Gastrocnemius medialis (tissue), 4 donors: ENCODE measurements around the gene NRF1. TPM values are rescaled to one million over a fixed set of nuclear protein-coding genes. Genes with fewer than 3 reads are reported as not detected.

Experiments used
- ATAC-seq, 2 donors: fragments of 150-250 bp; one replicate each; pipeline ENCODE4 v1.9.1; 2016
- DNase-seq, 2 donors: peaks; one replicate each; pipeline ENCODE4 v3.0.0-alpha.2; 2019
- H3K27ac ChIP-seq, 4 donors: fragments of 200-600 bp; sonication (generic); 1 replicate in 1 of 4; 2 replicates in 3 of 4; pipeline ENCODE4 v1.5.1; 2016 to 2018; ENCODE audit warnings: mild to moderate bottlenecking in 2 of 4, moderate library complexity in 1 of 4
- H3K27me3 ChIP-seq, 3 donors: fragments of 200-600 bp; sonication (generic) in 2 of 3; 1 replicate in 1 of 3; 2 replicates in 2 of 3; pipeline versions ENCODE4 v1.5.1 to v1.6.0; 2016 to 2019; ENCODE audit warnings: mild to moderate bottlenecking in 1 of 3, moderate library complexity in 1 of 3
- H3K36me3 ChIP-seq, 2 donors: fragments of 200-600 bp; sonication (generic) in 1 of 2; one replicate each; pipeline ENCODE4 v1.5.1; 2017 to 2018
- H3K4me1 ChIP-seq, 2 donors: fragments of 200-600 bp; sonication (generic) in 1 of 2; one replicate each; pipeline ENCODE4 v1.5.1; 2016 to 2017; ENCODE audit warnings: mild to moderate bottlenecking in 2 of 2
- H3K4me3 ChIP-seq, 4 donors: fragments of 200-600 bp; sonication (generic) in 3 of 4; 1 replicate in 1 of 4; 2 replicates in 3 of 4; pipeline ENCODE4 v1.5.1; 2016 to 2019; ENCODE audit warnings: mild to moderate bottlenecking in 2 of 4
- H3K9me3 ChIP-seq, 3 donors: fragments of 200-600 bp; sonication (generic) in 2 of 3; 1 replicate in 1 of 3; 2 replicates in 2 of 3; pipeline ENCODE4 v1.5.1; 2016 to 2019
- POLR2A ChIP-seq, 2 donors: fragments of 450-650 bp; IDR thresholded peaks; one replicate each; pipeline ENCODE4 v1.6.1; 2017; ENCODE audit warnings: antibody characterized with exemption in 2 of 2, mild to moderate bottlenecking in 2 of 2, moderate library complexity in 2 of 2
- in situ Hi-C, 4 donors: fragments of 200-750 bp; cut with MboI; loops; one replicate each; pipeline versions ENCODE4 v1.15.0 to v1.8.0; 2017; ENCODE audit warnings: low sequenced_read_pairs in 4 of 4
- intact Hi-C: fragments of 100-400 bp; cut with DNase I; formaldehyde crosslinking; loops from one replicate; pipeline ENCODE4 v1.15.1; 2023; ENCODE audit warnings: low total_unique reads
- total RNA-seq, 4 donors: library from RNA; depleted of rRNA; stranded (reverse); fragments of >200 nt; gene quantifications; one replicate each; pipeline versions ENCODE4 v1.1.0 to v1.2.3, GENCODE V29; 2016
- TF ChIP-seq, protein P1 (sequence below), 5 experiments: fragments of 450-650 bp in 3 of 5; fragments of 200-600 bp in 2 of 5; sonication (generic) in 2 of 5; IDR thresholded peaks in 4 of 5; conservative IDR thresholded peaks in 1 of 5; 1 replicate in 4 of 5; 2 replicates in 1 of 5; pipeline ENCODE4 v1.5.1; 2016 to 2019; ENCODE audit warnings: antibody characterized with exemption in 5 of 5, mild to moderate bottlenecking in 3 of 5, moderate library complexity in 3 of 5

The NRF1 gene
- total RNA-seq, 4 donors from 2014 or later: 11.3 to 26.3 (median 18.0) TPM

DNA sequence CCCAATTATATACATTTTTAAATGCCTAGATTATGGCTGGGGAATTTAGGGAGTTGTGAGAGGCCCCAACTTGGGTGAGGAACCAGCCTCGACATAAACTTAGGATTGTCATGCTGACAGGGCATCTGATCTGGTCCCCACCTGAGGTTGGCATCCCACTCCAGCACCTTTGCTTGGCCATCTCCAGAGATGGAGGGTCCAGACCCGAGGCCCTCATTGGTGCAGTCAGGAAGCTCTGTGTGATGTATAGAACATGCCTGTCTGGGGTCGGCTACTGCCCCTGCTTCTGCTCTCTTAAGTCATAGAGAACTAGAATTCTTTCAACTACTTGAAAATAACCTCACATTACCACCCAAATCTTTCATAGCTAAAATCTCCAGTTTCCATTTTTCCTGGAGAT is 153.8 kb downstream of the NRF1 start:
- no peak for DNase-seq
- H3K4me3 ChIP-seq: no peak overlapping the region
- no peaks in the 10 kb centered on the region for H3K4me1 ChIP-seq
- intact Hi-C loops: no loop called here
- H3K27me3 ChIP-seq: no peaks in the 10 kb centered on the region
- H3K9me3 ChIP-seq: no peaks in the 10 kb centered on the region
- no peak for TF ChIP-seq POLR2A (IDR thresholded peaks at IDR 0.05)
- ATAC-seq: no peak
- in situ Hi-C loops: no loop called here
- H3K27ac ChIP-seq: no peak overlapping the region
- H3K36me3 ChIP-seq: no peaks in the 10 kb centered on the region

DNA sequence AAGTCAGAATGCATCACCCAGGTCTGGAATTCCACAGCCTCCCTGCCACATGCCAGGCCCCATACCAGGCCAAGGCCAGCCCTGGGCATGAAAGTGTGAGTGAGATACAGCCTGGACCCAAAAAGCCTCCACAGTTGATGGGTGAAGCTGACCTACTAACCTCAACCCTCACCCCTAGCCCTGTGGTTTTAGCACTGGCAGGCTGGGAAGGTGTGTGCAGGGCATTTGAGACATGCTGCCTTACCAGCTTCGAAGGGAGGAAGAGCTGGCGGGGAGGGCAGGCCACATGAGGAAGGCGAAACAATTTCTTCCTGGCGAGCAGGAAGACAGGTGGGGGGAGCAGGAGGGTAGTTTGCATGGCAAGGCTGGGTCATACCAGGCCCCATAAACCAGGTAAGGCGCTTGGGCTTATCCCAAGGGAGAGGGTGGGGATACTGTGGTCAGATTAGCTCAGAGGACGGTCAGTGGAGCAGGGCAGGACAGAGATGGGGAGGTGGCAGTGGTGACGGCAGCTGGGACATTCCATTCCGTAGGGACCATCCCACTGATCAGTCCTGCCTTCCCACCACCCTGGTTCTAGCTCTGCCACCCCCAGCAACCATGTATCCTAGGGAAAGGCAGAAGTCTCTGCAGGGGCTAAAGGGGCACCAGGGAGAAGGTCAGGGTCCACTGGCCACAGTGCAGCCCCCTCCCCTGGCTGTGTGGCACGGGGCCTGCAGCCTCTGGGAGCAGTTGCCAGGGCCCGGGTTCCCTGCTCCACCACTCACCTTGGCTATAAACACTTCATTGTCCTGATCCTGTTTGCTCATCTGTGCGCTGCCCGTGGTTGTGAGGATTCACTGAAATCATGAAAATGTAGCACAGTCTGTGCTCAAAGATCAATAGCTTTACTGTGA is 155.8 kb downstream of the NRF1 start:
- Histone ChIP-seq H3K4me1 (no peaks in the 10 kb centered on the region), H3K4me3 (no peak overlapping the region), H3K27ac (no peak overlapping the region), H3K9me3 (no peaks in the 10 kb centered on the region), H3K36me3 (no peaks in the 10 kb centered on the region), H3K27me3 (no peaks in the 10 kb centered on the region)
- TF ChIP-seq POLR2A (IDR thresholded peaks at IDR 0.05): no peak
- TF ChIP-seq, protein P1, sequence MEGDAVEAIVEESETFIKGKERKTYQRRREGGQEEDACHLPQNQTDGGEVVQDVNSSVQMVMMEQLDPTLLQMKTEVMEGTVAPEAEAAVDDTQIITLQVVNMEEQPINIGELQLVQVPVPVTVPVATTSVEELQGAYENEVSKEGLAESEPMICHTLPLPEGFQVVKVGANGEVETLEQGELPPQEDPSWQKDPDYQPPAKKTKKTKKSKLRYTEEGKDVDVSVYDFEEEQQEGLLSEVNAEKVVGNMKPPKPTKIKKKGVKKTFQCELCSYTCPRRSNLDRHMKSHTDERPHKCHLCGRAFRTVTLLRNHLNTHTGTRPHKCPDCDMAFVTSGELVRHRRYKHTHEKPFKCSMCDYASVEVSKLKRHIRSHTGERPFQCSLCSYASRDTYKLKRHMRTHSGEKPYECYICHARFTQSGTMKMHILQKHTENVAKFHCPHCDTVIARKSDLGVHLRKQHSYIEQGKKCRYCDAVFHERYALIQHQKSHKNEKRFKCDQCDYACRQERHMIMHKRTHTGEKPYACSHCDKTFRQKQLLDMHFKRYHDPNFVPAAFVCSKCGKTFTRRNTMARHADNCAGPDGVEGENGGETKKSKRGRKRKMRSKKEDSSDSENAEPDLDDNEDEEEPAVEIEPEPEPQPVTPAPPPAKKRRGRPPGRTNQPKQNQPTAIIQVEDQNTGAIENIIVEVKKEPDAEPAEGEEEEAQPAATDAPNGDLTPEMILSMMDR (IDR thresholded peaks at IDR 0.05 in 4 of 5, conservative IDR thresholded peaks at IDR 0.05 in 1 of 5): no peak
- ATAC-seq (no peak), DNase-seq (no peak)
- in situ Hi-C loops: no loop called here
- intact Hi-C loops: no loop called here

DNA sequence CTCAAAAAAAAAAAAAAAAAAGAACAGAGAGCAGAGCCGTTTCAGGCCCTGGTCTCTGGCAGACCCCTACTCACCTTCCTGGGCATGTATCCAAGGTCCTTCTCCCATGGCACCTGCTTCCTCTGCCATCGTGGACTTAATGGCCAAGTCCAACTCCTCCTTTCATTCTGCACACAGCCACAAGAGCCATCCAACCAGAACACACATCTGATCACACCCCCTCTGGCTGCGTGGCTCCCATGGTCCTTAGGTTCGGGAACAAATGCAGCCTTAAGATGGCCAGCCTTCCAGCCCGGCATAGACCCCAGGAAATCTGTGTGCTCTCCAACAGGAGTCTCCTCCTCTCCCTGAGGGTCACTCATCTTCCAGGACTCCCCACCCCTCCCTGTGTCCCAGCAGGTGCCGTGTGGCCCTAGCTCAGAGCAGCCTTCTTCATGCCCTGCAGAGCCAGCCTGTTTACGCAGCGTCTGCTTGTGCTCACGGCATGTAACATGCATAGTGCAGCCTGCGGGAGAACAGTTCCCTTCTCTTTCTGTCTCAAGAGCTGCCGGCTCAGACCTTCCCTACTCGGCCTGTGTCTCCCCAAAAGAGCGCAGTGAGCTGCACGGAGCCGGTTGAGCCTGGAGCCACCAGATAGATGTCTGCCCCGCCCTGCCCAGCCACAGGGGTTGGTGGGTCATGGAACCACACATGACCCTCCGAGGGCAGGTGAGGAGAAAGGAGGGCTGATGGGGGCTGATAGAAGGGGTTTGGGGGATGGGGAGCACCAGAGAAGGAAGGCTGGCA is 157.3 kb downstream of the NRF1 start:
- intact Hi-C loops: no loop called here
- TF ChIP-seq, protein P1 (IDR thresholded peaks at IDR 0.05 in 4 of 5, conservative IDR thresholded peaks at IDR 0.05 in 1 of 5): no peak
- TF ChIP-seq POLR2A (IDR thresholded peaks at IDR 0.05): no peak
- Histone ChIP-seq H3K27me3 (no peaks in the 10 kb centered on the region), H3K36me3 (no peaks in the 10 kb centered on the region), H3K4me1 (no peaks in the 10 kb centered on the region), H3K27ac (no peak overlapping the region), H3K9me3 (no peaks in the 10 kb centered on the region), H3K4me3 (no peak overlapping the region)
- DNase-seq (no peak), ATAC-seq (no peak)
- in situ Hi-C loops: no loop called here

DNA sequence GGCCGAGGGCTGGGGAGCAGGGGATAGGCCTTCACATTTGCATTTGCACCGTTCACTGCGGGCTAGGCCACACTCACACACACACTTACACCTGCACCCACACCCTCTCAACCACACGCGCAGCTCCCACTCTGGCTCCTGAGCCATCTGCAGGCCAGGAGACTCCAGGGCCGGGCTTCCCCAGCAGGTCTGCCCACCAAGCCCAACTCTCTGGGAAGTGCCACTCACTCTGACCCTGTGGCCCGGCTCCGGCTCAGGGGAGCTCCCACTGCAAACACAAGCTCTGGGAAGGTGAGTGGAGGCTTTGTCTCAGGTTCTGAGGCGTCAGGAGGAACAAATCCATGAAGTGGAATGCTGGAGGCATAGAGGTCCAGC is 157.9 kb downstream of the NRF1 start:
- Histone ChIP-seq H3K27me3 (no peaks in the 10 kb centered on the region), H3K4me3 (no peak overlapping the region), H3K27ac (no peak overlapping the region), H3K4me1 (no peaks in the 10 kb centered on the region), H3K36me3 (no peaks in the 10 kb centered on the region), H3K9me3 (no peaks in the 10 kb centered on the region)
- in situ Hi-C loops: no loop called here
- TF ChIP-seq, protein P1 (IDR thresholded peaks at IDR 0.05 in 4 of 5, conservative IDR thresholded peaks at IDR 0.05 in 1 of 5): no peak
- no peak for TF ChIP-seq POLR2A (IDR thresholded peaks at IDR 0.05)
- intact Hi-C loops: no loop called here
- no peak for DNase-seq
- no peak for ATAC-seq
